Measurements from ENCODE around the gene NF2. TPM values are rescaled to one million over a fixed set of nuclear protein-coding genes. Genes with fewer than 3 reads are reported as not detected.

NF2 gene
- total RNA-seq, 1 donor from 2014 or later, result 48.4 TPM

GRCh38 chr22:29744902-29745301 lies 141.5 kb downstream of the NF2 start:
- H3K27ac Mint-ChIP-seq (ENCODE audit: unreplicated experiment), result no peak overlapping the region

GRCh38 chr22:29747832-29748231 lies 144.4 kb downstream of the NF2 start:
- Mint-ChIP-seq H3K4me3 (no peak overlapping the region), H3K4me1 (no peaks in the 10 kb centered on the region), H3K36me3 (ENCODE audit: low read depth) (peaks cover 2% of the 10 kb centered on the region), H3K27me3 (ENCODE audit: low read depth) (no peaks in the 10 kb centered on the region), H3K27ac (ENCODE audit: unreplicated experiment) (no peak overlapping the region), H3K9me3 (no peaks in the 10 kb centered on the region)
- no peak for TF ChIP-seq CTCF (conservative IDR thresholded peaks at IDR 0.05)
- DNase-seq (ENCODE audit: low read depth, low spot score), result no peak

More at GRCh38 chr22:29744902-29745301, 141.5 kb downstream of the NF2 start:
- TF ChIP-seq CTCF (conservative IDR thresholded peaks at IDR 0.05), result no peak
- no peaks in the 10 kb centered on the region for H3K27me3 Mint-ChIP-seq (ENCODE audit: low read depth)
- H3K36me3 Mint-ChIP-seq (ENCODE audit: low read depth), result peaks cover 2% of the 10 kb centered on the region
- no peaks in the 10 kb centered on the region for H3K4me1 Mint-ChIP-seq
- no peaks in the 10 kb centered on the region for H3K9me3 Mint-ChIP-seq
- H3K4me3 Mint-ChIP-seq, result no peak overlapping the region
- no peak for DNase-seq (ENCODE audit: low read depth, low spot score)

Other genes starting within 250 kb of the NF2 start
- 56.7 and 58.4 TPM in 2 replicates for gene AP1B1, start 215.1 kb upstream of the NF2 start, total RNA-seq
- not detected in 2 replicates for gene RFPL1, start 165.1 kb upstream of the NF2 start, total RNA-seq
- gene NEFH, start 123.4 kb upstream of the NF2 start, total RNA-seq, result 2.9 and 3.9 TPM in 2 replicates
- 73.2 and 77.1 TPM in 2 replicates for gene THOC5, start 49.9 kb upstream of the NF2 start, total RNA-seq
- 141 and 147 TPM in 2 replicates for gene NIPSNAP1, start 22.5 kb upstream of the NF2 start, total RNA-seq
- gene CABP7, start 116.4 kb downstream of the NF2 start, total RNA-seq, result not detected in 2 replicates
- 25.3 and 26.2 TPM in 2 replicates for gene ZMAT5, start 163.4 kb downstream of the NF2 start, total RNA-seq
- 116 and 120 TPM in 2 replicates for gene UQCR10, start 163.7 kb downstream of the NF2 start, total RNA-seq
- 44.6 and 45.6 TPM in 2 replicates for gene ASCC2, start 234.6 kb downstream of the NF2 start, total RNA-seq

Measured in neural crest cell (in vitro differentiated cells).